Panc1 (cell line): ENCODE results near the gene SRGAP2B. TPM values are rescaled to one million over a fixed set of nuclear protein-coding genes. Genes with fewer than 3 reads are reported as not detected.

Experiments used
- total RNA-seq: library from RNA; stranded (reverse); gene quantifications from one replicate; pipeline ENCODE4 v1.2.1, GENCODE V29; 2021; ENCODE audit not compliant: unreplicated experiment

SRGAP2B gene
- total RNA-seq, 1 experiment from 2014 or later, result 42.4 TPM

Other genes with a start within 250 kb of the SRGAP2B start
- 12.8 TPM for gene FAM72D, start 646 bp upstream of the SRGAP2B start, total RNA-seq
- gene PPIAL4D, start 146.8 kb upstream of the SRGAP2B start, total RNA-seq, result not detected